Upper lobe of left lung (tissue), 6 donors: ENCODE measurements around the gene MYO9B. TPM values are rescaled to one million over a fixed set of nuclear protein-coding genes. Genes with fewer than 3 reads are reported as not detected.
"Not testable (repeated sequence)": the region's sequence is repeated elsewhere in the genome, so short reads cannot be mapped to it uniquely, and the experiment has no call there.

ENCODE experiments used
- ATAC-seq, 2 donors: fragments of 200-7000 bp; cut with Tn5 transposase; one replicate each; pipeline ENCODE4 v1.9.1; 2022; ENCODE audit warnings: mild to moderate bottlenecking in 2 of 2, moderate library complexity in 2 of 2; ENCODE audit not compliant: low FRiP score in 2 of 2
- DNase-seq, 2 donors: peaks; one replicate each; pipeline ENCODE4 v3.0.0-alpha.2; 2019 to 2020
- H3K27ac ChIP-seq, 4 donors: fragments of 200-600 bp; sonication (generic); one replicate each; pipeline ENCODE4 v1.5.1; 2016 to 2019
- H3K27me3 ChIP-seq, 4 donors: fragments of 200-600 bp; sonication (generic); one replicate each; pipeline ENCODE4 v1.5.1; 2017 to 2019
- H3K36me3 ChIP-seq, 4 donors: fragments of 200-600 bp; sonication (generic); one replicate each; pipeline ENCODE4 v1.5.1; 2016 to 2019
- H3K4me1 ChIP-seq, 4 donors: fragments of 200-600 bp; sonication (generic); one replicate each; pipeline ENCODE4 v1.5.1; 2018 to 2019
- H3K4me3 ChIP-seq, 4 donors: fragments of 200-600 bp; sonication (generic); one replicate each; pipeline ENCODE4 v1.5.1; 2017 to 2019; ENCODE audit warnings: mild to moderate bottlenecking in 2 of 4, moderate library complexity in 1 of 4
- H3K9me3 ChIP-seq, 4 donors: fragments of 200-600 bp; sonication (generic); one replicate each; pipeline ENCODE4 v1.5.1; 2018 to 2019
- CTCF ChIP-seq, 6 experiments: fragments of 450-650 bp in 4 of 6; fragments of 200-600 bp in 2 of 6; sonication (generic) in 2 of 6; IDR thresholded peaks; one replicate each; pipeline ENCODE4 v1.5.1; 2016 to 2019; ENCODE audit warnings: antibody characterized with exemption in 6 of 6
- EP300 ChIP-seq, 4 donors: sonication (generic); formaldehyde crosslinking; IDR thresholded peaks; one replicate each; pipeline ENCODE4 v1.5.1; 2017; ENCODE audit warnings: antibody characterized with exemption in 4 of 4, control low read depth in 2 of 4
- POLR2A ChIP-seq, 4 donors: fragments of 450-650 bp; IDR thresholded peaks; one replicate each; pipeline ENCODE4 v1.5.1; 2016 to 2017; ENCODE audit warnings: antibody characterized with exemption in 4 of 4, mild to moderate bottlenecking in 2 of 4
- POLR2AphosphoS5 ChIP-seq, 2 donors: sonication (generic); formaldehyde crosslinking; IDR thresholded peaks; one replicate each; pipeline ENCODE4 v1.5.1; 2017; ENCODE audit warnings: antibody characterized with exemption in 2 of 2
- WGBS, 2 donors: methylation state at CpG; one replicate each; pipeline ENCODE4 v1.1.5; 2017 to 2018; 5-methylcytosine and 5-hydroxymethylcytosine counted together
- total RNA-seq, 6 donors: library from RNA; depleted of rRNA in 4 of 6; stranded (reverse); fragments of >200 nt in 4 of 6; gene quantifications; one replicate each; pipeline versions ENCODE4 v1.1.0 to v1.2.1, GENCODE V29; 2016 to 2021
- donor health status: DM: no; HTN: no; CAD: no; lungs with moderate emphysema.
- donor health status: DM: no; HTN: yes; CAD: no; lungs with severe emphysema.

Gene MYO9B
- total RNA-seq, 6 donors from 2014 or later: 72.3 to 408 (median 146) TPM

DNA sequence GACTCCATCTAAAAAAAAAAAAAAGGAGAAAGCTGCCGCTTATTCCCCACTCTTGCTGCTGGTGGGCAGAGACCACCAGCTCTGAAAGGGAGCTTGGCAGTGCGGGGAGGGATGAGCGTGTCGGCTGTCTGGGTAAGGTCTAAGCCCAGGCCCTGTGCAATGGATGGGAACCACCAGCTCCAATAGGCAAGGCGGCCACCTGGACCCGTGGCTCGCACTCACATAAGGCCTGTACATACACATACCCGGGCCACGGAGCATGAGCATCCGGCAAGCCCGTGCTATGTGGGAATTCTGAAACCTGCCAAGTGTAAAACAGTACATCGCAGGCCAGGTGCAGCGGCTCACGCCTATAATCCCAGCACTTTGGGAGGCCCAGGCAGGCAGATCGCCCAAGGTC lies 83.0 kb downstream of the MYO9B start:
- DNase-seq (no peak), ATAC-seq (no peak)
- H3K4me1 ChIP-seq: no peaks in the 10 kb centered on the region
- no peak overlapping the region for H3K4me3 ChIP-seq
- peaks cover 0 to 2% (median 0%) of the 10 kb centered on the region in 4 donors for H3K9me3 ChIP-seq
- no peaks in the 10 kb centered on the region for H3K27me3 ChIP-seq
- WGBS, 2 donors: 90 to 97% methylated on average over 9 to 15 of the region's 15 CpGs
- peaks cover 34 to 96% (median 82%) of the 10 kb centered on the region in 4 donors for H3K36me3 ChIP-seq
- no peak overlapping the region for H3K27ac ChIP-seq
- TF ChIP-seq EP300 (IDR thresholded peaks at IDR 0.05): no peak
- TF ChIP-seq POLR2A (IDR thresholded peaks at IDR 0.05): no peak
- TF ChIP-seq POLR2AphosphoS5 (IDR thresholded peaks at IDR 0.05): no peak
- no peak for TF ChIP-seq CTCF (IDR thresholded peaks at IDR 0.05)

GRCh38 chr19:17159466-17160393 lies 84.2 kb downstream of the MYO9B start:
- ATAC-seq: no peak
- Histone ChIP-seq H3K36me3 (peaks cover 34 to 96% (median 82%) of the 10 kb centered on the region in 4 donors), H3K4me1 (no peaks in the 10 kb centered on the region), H3K27me3 (no peaks in the 10 kb centered on the region), H3K9me3 (peaks cover 0 to 6% (median 0%) of the 10 kb centered on the region in 4 donors), H3K27ac (no peak overlapping the region), H3K4me3 (no peak overlapping the region)
- 84 to 88% methylated on average over 9 of the region's 9 CpGs for WGBS, 2 donors
- no peak for DNase-seq
- no peak for TF ChIP-seq POLR2A (IDR thresholded peaks at IDR 0.05)

GRCh38 chr19:17160908-17161307 lies 85.3 kb downstream of the MYO9B start:
- Histone ChIP-seq H3K27ac (no peak overlapping the region), H3K4me3 (no peak overlapping the region), H3K9me3 (peaks cover 0 to 6% (median 0%) of the 10 kb centered on the region in 4 donors), H3K27me3 (no peaks in the 10 kb centered on the region), H3K36me3 (peaks cover 35 to 96% (median 82%) of the 10 kb centered on the region in 4 donors), H3K4me1 (no peaks in the 10 kb centered on the region)
- TF ChIP-seq POLR2A (IDR thresholded peaks at IDR 0.05) (no peak), EP300 (IDR thresholded peaks at IDR 0.05) (no peak), POLR2AphosphoS5 (IDR thresholded peaks at IDR 0.05) (no peak), CTCF (IDR thresholded peaks at IDR 0.05) (no peak)
- no peak for ATAC-seq
- DNase-seq: no peak
- WGBS, 2 donors: 90 to 95% methylated on average over 16 to 17 of the region's 18 CpGs

- not testable (repeated sequence) for ATAC-seq, H3K9me3 ChIP-seq, H3K27ac ChIP-seq, H3K4me3 ChIP-seq, DNase-seq, H3K4me1 ChIP-seq, H3K27me3 ChIP-seq
- WGBS, 2 donors: 93 to 98% methylated on average over 12 to 14 of the region's 14 CpGs
- H3K36me3 ChIP-seq: peaks cover 40 to 96% (median 81%) of the 10 kb centered on the region in 4 donors
Observed at GRCh38 chr19:17162131-17162530, 86.6 kb downstream of the MYO9B start.

DNA sequence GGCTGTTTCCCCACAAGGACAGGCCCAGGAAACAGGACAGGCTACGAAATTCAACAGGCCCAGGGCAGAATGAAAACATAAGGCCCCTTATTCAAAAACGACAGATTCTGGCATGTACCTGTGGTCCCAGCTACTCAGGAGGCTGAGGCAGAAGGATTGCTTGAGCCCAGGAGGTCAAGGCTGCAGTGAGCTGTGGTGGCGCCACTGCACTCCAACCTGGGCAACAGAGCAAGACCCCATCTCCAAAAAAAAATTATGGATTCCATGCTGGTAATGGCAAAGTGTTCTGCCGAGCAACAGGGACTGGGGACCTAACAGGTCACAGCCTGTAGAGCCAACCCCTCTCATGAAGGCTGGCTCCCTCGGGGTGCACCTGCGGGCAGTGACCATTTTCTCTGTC lies 87.0 kb downstream of the MYO9B start:
- H3K9me3 ChIP-seq: peaks cover 0 to 6% (median 0%) of the 10 kb centered on the region in 4 donors
- 91 to 94% methylated on average over 6 of the region's 6 CpGs for WGBS, 2 donors
- H3K27me3 ChIP-seq: no peaks in the 10 kb centered on the region
- no peak overlapping the region for H3K4me3 ChIP-seq
- ATAC-seq: no peak
- peaks cover 40 to 96% (median 80%) of the 10 kb centered on the region in 4 donors for H3K36me3 ChIP-seq
- DNase-seq: no peak
- TF ChIP-seq POLR2A (IDR thresholded peaks at IDR 0.05) (no peak), CTCF (IDR thresholded peaks at IDR 0.05) (no peak), POLR2AphosphoS5 (IDR thresholded peaks at IDR 0.05) (no peak), EP300 (IDR thresholded peaks at IDR 0.05) (no peak)
- H3K4me1 ChIP-seq: no peaks in the 10 kb centered on the region
- H3K27ac ChIP-seq: no peak overlapping the region
